Measurements from ENCODE around the gene TOM1L2.

Gene TOM1L2

GRCh38 chr17:17899486-17899885 is 72.7 kb downstream of the TOM1L2 start:
- DNase-seq (ENCODE audit: low read depth in 2 of 2) = no peak

- DNase-seq (ENCODE audit: low read depth in 2 of 2) = no peak
Observed at GRCh38 chr17:17898673-17899072, 73.5 kb downstream of the TOM1L2 start.

- no peak for DNase-seq (ENCODE audit: low read depth in 2 of 2)
Observed at GRCh38 chr17:17897442-17897841, 74.8 kb downstream of the TOM1L2 start.

GRCh38 chr17:17896746-17897145 is 75.5 kb downstream of the TOM1L2 start:
- no peak for DNase-seq (ENCODE audit: low read depth in 2 of 2)

GRCh38 chr17:17893801-17894644 is 78.2 kb downstream of the TOM1L2 start:
- no peak for DNase-seq (ENCODE audit: low read depth in 2 of 2)

- DNase-seq (ENCODE audit: low read depth in 2 of 2) = no peak
Observed at GRCh38 chr17:17892731-17893130, 79.5 kb downstream of the TOM1L2 start.

GRCh38 chr17:17892009-17892408 is 80.2 kb downstream of the TOM1L2 start:
- DNase-seq (ENCODE audit: low read depth in 2 of 2) = no peak

GRCh38 chr17:17890773-17891759 is 81.1 kb downstream of the TOM1L2 start:
- DNase-seq (ENCODE audit: low read depth in 2 of 2) = peak; percentile 9 to 15

- no peak for DNase-seq (ENCODE audit: low read depth in 2 of 2)
Observed at GRCh38 chr17:17889922-17890321, 82.3 kb downstream of the TOM1L2 start.

- no peak for DNase-seq (ENCODE audit: low read depth in 2 of 2)
Observed at GRCh38 chr17:17888821-17889220, 83.4 kb downstream of the TOM1L2 start.

GRCh38 chr17:17888371-17888770 is 83.8 kb downstream of the TOM1L2 start:
- DNase-seq (ENCODE audit: low read depth in 2 of 2) = no peak

GRCh38 chr17:17887752-17888304 is 84.4 kb downstream of the TOM1L2 start:
- DNase-seq (ENCODE audit: low read depth in 2 of 2) = no peak

GRCh38 chr17:17886726-17887125 is 85.5 kb downstream of the TOM1L2 start:
- DNase-seq (ENCODE audit: low read depth in 2 of 2) = no peak

- no peak for DNase-seq (ENCODE audit: low read depth in 2 of 2)
Observed at GRCh38 chr17:17886226-17886625, 86.0 kb downstream of the TOM1L2 start.

GRCh38 chr17:17884391-17885357 is 87.5 kb downstream of the TOM1L2 start:
- no peak for DNase-seq (ENCODE audit: low read depth in 2 of 2)

GRCh38 chr17:17883801-17884200 is 88.4 kb downstream of the TOM1L2 start:
- no peak for DNase-seq (ENCODE audit: low read depth in 2 of 2)

GRCh38 chr17:17882082-17882581 is 90.1 kb downstream of the TOM1L2 start:
- no peak for DNase-seq (ENCODE audit: low read depth in 2 of 2)

GRCh38 chr17:17880577-17881196 is 91.5 kb downstream of the TOM1L2 start:
- no peak for DNase-seq (ENCODE audit: low read depth in 2 of 2)

GRCh38 chr17:17877529-17878358 is 94.5 kb downstream of the TOM1L2 start:
- no peak for DNase-seq (ENCODE audit: low read depth in 2 of 2)
